ENCODE measurements around the gene KRIT1.

KRIT1 gene

GRCh38 chr7:92150450-92151017, 95.2 kb downstream of the KRIT1 start:
- DNase-seq = no peak

GRCh38 chr7:92149736-92150239, 95.9 kb downstream of the KRIT1 start:
- no peak for DNase-seq

Data from activated effector memory CD4-positive, alpha-beta T cell treated with Interleukin-2 at 50 U/mL for 16 hours (primary cell).